ENCODE data around the gene ODAD4. TPM values are rescaled to one million over a fixed set of nuclear protein-coding genes. Genes with fewer than 3 reads are reported as not detected.

The ODAD4 gene
- total and polyA plus RNA-seq, 8 donors: 0.20 to 4.1 (median 0.72) TPM

GRCh38 chr17:41915566-41915965 is 14.9 kb upstream of the ODAD4 start:
- no peaks in the 10 kb centered on the region for H3K9me3 ChIP-seq
- no peak overlapping the region for H3K27ac ChIP-seq
- FAIRE-seq (no peak), DNase-seq (no peak), ATAC-seq (no peak)
- intact Hi-C loops (cut with DNase I): no loop called here
- TF ChIP-seq CTCF (IDR thresholded peaks at IDR 0.05): no peak
- H3K27me3 ChIP-seq: no peaks in the 10 kb centered on the region
- peaks cover 0 to 21% (median 3%) of the 10 kb centered on the region in 3 donors for H3K36me3 ChIP-seq
- peaks cover 0 to 22% (median 6%) of the 10 kb centered on the region in 3 donors for H3K4me1 ChIP-seq
- H3K4me3 ChIP-seq: no peak overlapping the region
- 49 to 62% methylated on average over 2 of the region's 2 CpGs for WGBS, 2 donors

- no peak for FAIRE-seq
- peak; percentile 30 to 47 (median 36) for ATAC-seq
- 10 to 16% methylated on average over 4 of the region's 4 CpGs for WGBS, 2 donors
- Histone ChIP-seq H3K36me3 (peaks cover 0 to 6% (median 0%) of the 10 kb centered on the region in 3 donors), H3K9me3 (no peaks in the 10 kb centered on the region), H3K27ac (peak overlapping the region; percentile 71 to 89 (median 87)), H3K4me3 (peak overlapping the region in 2 of 4 donors; percentile 94 to 96), H3K4me1 (peaks cover 0 to 22% (median 6%) of the 10 kb centered on the region in 3 donors), H3K27me3 (no peaks in the 10 kb centered on the region)
- peak in 2 of 6 donors; percentile 52 to 66 for DNase-seq
- TF ChIP-seq CTCF (IDR thresholded peaks at IDR 0.05): no peak
- intact Hi-C loops (cut with DNase I): no loop called here
These were observed 13.2 kb upstream of the ODAD4 start for GRCh38 chr17:41917192-41917591.

- WGBS, 2 donors: 2% methylated on average over 26 of the region's 26 CpGs
- H3K27ac ChIP-seq: peak overlapping the region; percentile 71 to 89 (median 87)
- FAIRE-seq (no peak), ATAC-seq (peak; percentile 27 to 43 (median 38)), DNase-seq (peak; percentile 56 to 91 (median 76))
- no peaks in the 10 kb centered on the region for H3K9me3 ChIP-seq
- TF ChIP-seq CTCF (IDR thresholded peaks at IDR 0.05): no peak
- intact Hi-C loops (cut with DNase I): no loop called here
- peaks cover 0 to 22% (median 6%) of the 10 kb centered on the region in 3 donors for H3K4me1 ChIP-seq
- H3K36me3 ChIP-seq: peaks cover 0 to under 1% (median 0%) of the 10 kb centered on the region in 3 donors
- peak overlapping the region; percentile 68 to 97 (median 95) for H3K4me3 ChIP-seq
- no peaks in the 10 kb centered on the region for H3K27me3 ChIP-seq
These were observed 12.6 kb upstream of the ODAD4 start for GRCh38 chr17:41917679-41918313.

GRCh38 chr17:41918314-41919164 is 11.9 kb upstream of the ODAD4 start, which contains the start of gene ACLY:
Gene ACLY (minus strand): TSS chr17:41918951. CDS start chr17:41913873, 5,078 bp downstream.
- FAIRE-seq: peak; percentile 53
- Histone ChIP-seq H3K36me3 (no peaks in the 10 kb centered on the region), H3K4me3 (peak within 1 kb of the TSS; percentile 68 to 97 (median 95)), H3K9me3 (no peaks in the 10 kb centered on the region), H3K4me1 (peaks cover 0 to 22% (median 6%) of the 10 kb centered on the region in 3 donors), H3K27ac (peak within 1 kb of the TSS; percentile 71 to 89 (median 87)), H3K27me3 (no peaks in the 10 kb centered on the region)
- intact Hi-C loops (cut with DNase I): no loop called here
- peak; percentile 95 to 99 (median 98) for DNase-seq
- ATAC-seq: peak; percentile 94 to 96 (median 95)
- TF ChIP-seq CTCF (IDR thresholded peaks at IDR 0.05): no peak
- WGBS, 2 donors: 0 to 1% methylated on average over 62 to 80 of the region's 80 CpGs
